Trophoblast cell (in vitro differentiated cells and primary cell): ENCODE results near the gene TYW1B.
"Not testable (repeated sequence)": the region's sequence is repeated elsewhere in the genome, so short reads cannot be mapped to it uniquely, and the experiment has no call there.

Experiments
- DNase-seq, 2 donors: peaks; one replicate each; pipeline ENCODE4 v3.0.0-alpha.2; 2016
- H2AFZ ChIP-seq: 2 replicates; pipeline ENCODE4 v1.6.1; 2013; ENCODE audit warnings: low read length, moderate library complexity, mild to moderate bottlenecking; ENCODE audit not compliant: insufficient read depth, poor library complexity
- H2AK5ac ChIP-seq: 2 replicates; pipeline ENCODE4 v1.6.1; 2013; ENCODE audit warnings: mild to moderate bottlenecking, low read length
- H2BK120ac ChIP-seq: 2 replicates; pipeline ENCODE4 v1.6.1; 2013; ENCODE audit warnings: low read length, mild to moderate bottlenecking, moderate library complexity; ENCODE audit not compliant: insufficient read depth, poor library complexity
- H2BK12ac ChIP-seq: 2 replicates; pipeline ENCODE4 v1.6.1; 2013; ENCODE audit warnings: mild to moderate bottlenecking, low read length, moderate library complexity
- H2BK5ac ChIP-seq: 2 replicates; pipeline ENCODE4 v1.6.1; 2013; ENCODE audit warnings: low read length, low read depth, moderate library complexity, mild to moderate bottlenecking; ENCODE audit not compliant: poor library complexity
- H3K14ac ChIP-seq: 2 replicates; pipeline ENCODE4 v1.6.1; 2013; ENCODE audit warnings: mild to moderate bottlenecking, low read length
- H3K18ac ChIP-seq: 2 replicates; pipeline ENCODE4 v1.6.1; 2013; ENCODE audit warnings: mild to moderate bottlenecking, low read length
- H3K23ac ChIP-seq: 2 replicates; pipeline ENCODE4 v1.6.1; 2013; ENCODE audit warnings: low read length
- H3K27ac ChIP-seq: 2 replicates; pipeline ENCODE4 v1.5.1; 2013; ENCODE audit warnings: low read depth, mild to moderate bottlenecking, inconsistent platforms, low read length, moderate library complexity
- H3K27me3 ChIP-seq: 2 replicates; pipeline ENCODE4 v1.6.1; 2013; ENCODE audit warnings: inconsistent platforms, mild to moderate bottlenecking, low read length, moderate library complexity; ENCODE audit not compliant: insufficient read depth
- H3K36me3 ChIP-seq, 2 experiments: 1 replicate in 1 of 2; 2 replicates in 1 of 2; pipeline ENCODE4 v1.6.1; 2013; ENCODE audit warnings: low read length in 2 of 2, mild to moderate bottlenecking in 2 of 2, moderate library complexity in 1 of 2; ENCODE audit not compliant: insufficient read depth in 2 of 2, control insufficient read depth in 1 of 2
- H3K4ac ChIP-seq: 2 replicates; pipeline ENCODE4 v1.6.1; 2013; ENCODE audit warnings: low read depth, mild to moderate bottlenecking, low read length, moderate library complexity
- H3K4me1 ChIP-seq, 2 experiments: 1 replicate in 1 of 2; 2 replicates in 1 of 2; pipeline ENCODE4 v1.6.1; 2013; ENCODE audit warnings: low read length in 2 of 2, mild to moderate bottlenecking in 2 of 2, moderate library complexity in 1 of 2; ENCODE audit not compliant: insufficient read depth in 2 of 2, control insufficient read depth in 1 of 2
- H3K4me2 ChIP-seq: 2 replicates; pipeline ENCODE4 v1.6.1; 2013; ENCODE audit warnings: inconsistent platforms, mild to moderate bottlenecking, low read length, moderate library complexity
- H3K4me3 ChIP-seq: 2 replicates; pipeline ENCODE4 v1.5.1; 2013; ENCODE audit warnings: mild to moderate bottlenecking, low read depth, low read length, inconsistent platforms
- H3K79me1 ChIP-seq: one replicate; pipeline ENCODE4 v1.6.1; 2013; ENCODE audit warnings: low read length
- H3K79me2 ChIP-seq: 2 replicates; pipeline ENCODE4 v1.6.1; 2013; ENCODE audit warnings: low read length, mild to moderate bottlenecking; ENCODE audit not compliant: control insufficient read depth, insufficient read depth, poor library complexity
- H3K9ac ChIP-seq: 2 replicates; pipeline ENCODE4 v1.6.1; 2013; ENCODE audit warnings: mild to moderate bottlenecking, low read length
- H3K9me3 ChIP-seq: 2 replicates; pipeline ENCODE4 v1.6.1; 2013; ENCODE audit warnings: low read depth, mild to moderate bottlenecking, control low read depth, inconsistent platforms, low read length; ENCODE audit not compliant: insufficient read depth
- H4K12ac ChIP-seq: 2 replicates; pipeline ENCODE4 v1.6.1; 2013; ENCODE audit warnings: low read depth, mild to moderate bottlenecking, low read length, moderate library complexity
- H4K8ac ChIP-seq: 2 replicates; pipeline ENCODE4 v1.6.1; 2013; ENCODE audit warnings: low read depth, mild to moderate bottlenecking, low read length, moderate library complexity
- H4K91ac ChIP-seq: one replicate; pipeline ENCODE4 v1.6.1; 2013; ENCODE audit warnings: low read depth, mild to moderate bottlenecking, low read length, moderate library complexity
- WGBS: extraction: QIAGEN DNeasy Blood & Tissue Kit; methylation state at CpG from one replicate; pipeline ENCODE4 v1.1.7; 2013; ENCODE audit warnings: missing lambda C conversion rate; ENCODE audit not compliant: insufficient read length, insufficient coverage; ENCODE audit errors: extremely low coverage; 5-methylcytosine and 5-hydroxymethylcytosine counted together

Gene TYW1B

DNA sequence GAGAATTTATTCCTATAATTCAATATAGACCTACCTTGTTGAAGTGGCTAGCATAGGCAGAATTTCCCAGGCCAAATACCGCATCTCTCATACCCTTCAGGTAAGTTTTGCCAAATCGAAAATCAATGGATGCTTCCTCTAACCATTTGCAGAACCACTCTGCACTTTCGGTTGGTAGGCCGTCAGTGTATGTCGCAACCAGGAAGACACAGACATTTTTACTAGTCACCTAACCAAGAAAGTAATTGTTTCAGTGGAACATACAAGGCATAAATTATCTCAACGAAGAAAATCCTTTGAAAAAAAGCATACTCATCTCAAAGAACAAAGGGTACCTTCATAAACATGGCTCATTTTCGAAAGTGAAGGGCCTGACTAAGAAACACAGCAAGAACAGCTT lies 17.6 kb downstream of the TYW1B start:
- no CpG with 5 or more reads among the region's 7 CpGs for WGBS
- H3K18ac ChIP-seq, H3K27me3 ChIP-seq, DNase-seq, H3K27ac ChIP-seq, H3K23ac ChIP-seq, H2AK5ac ChIP-seq, H4K91ac ChIP-seq, H2BK5ac ChIP-seq, H3K36me3 ChIP-seq, H4K12ac ChIP-seq, H3K4ac ChIP-seq, H3K4me1 ChIP-seq, H3K4me3 ChIP-seq, H3K9me3 ChIP-seq, H4K8ac ChIP-seq, H2AFZ ChIP-seq, H3K79me1 ChIP-seq, H3K79me2 ChIP-seq, H2BK120ac ChIP-seq, H3K14ac ChIP-seq, H3K4me2 ChIP-seq, H3K9ac ChIP-seq, H2BK12ac ChIP-seq: not testable (repeated sequence)

DNA sequence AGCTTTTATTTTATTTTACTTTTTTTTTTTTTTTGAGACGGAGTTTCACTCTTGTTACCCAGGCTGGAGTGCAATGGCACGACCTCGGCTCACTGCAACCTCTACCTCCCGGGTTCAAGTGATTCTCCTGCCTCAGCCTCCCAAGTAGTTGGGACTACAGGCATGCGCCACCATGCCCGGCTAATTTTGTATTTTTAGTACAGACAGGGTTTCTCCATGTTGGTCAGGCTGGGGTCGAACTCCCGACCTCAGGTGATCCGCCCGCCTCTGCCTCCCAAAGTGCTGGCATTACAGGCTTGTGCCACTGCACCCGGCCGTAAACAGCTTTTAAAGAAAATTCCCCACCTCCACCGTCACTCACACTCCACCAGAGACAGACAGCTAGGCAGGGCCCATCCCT lies 19.5 kb downstream of the TYW1B start:
- H3K23ac ChIP-seq, H2BK5ac ChIP-seq, H2AFZ ChIP-seq, H2AK5ac ChIP-seq, H2BK12ac ChIP-seq, H3K14ac ChIP-seq, H4K91ac ChIP-seq, H3K27me3 ChIP-seq, H3K18ac ChIP-seq, H3K4me3 ChIP-seq, H3K4ac ChIP-seq, H3K79me2 ChIP-seq, H4K8ac ChIP-seq, H3K36me3 ChIP-seq, H4K12ac ChIP-seq, H3K79me1 ChIP-seq, H2BK120ac ChIP-seq, DNase-seq, H3K4me1 ChIP-seq, H3K4me2 ChIP-seq, H3K27ac ChIP-seq, H3K9me3 ChIP-seq, H3K9ac ChIP-seq: not testable (repeated sequence)
- WGBS, result no CpG with 5 or more reads among the region's 13 CpGs

DNA sequence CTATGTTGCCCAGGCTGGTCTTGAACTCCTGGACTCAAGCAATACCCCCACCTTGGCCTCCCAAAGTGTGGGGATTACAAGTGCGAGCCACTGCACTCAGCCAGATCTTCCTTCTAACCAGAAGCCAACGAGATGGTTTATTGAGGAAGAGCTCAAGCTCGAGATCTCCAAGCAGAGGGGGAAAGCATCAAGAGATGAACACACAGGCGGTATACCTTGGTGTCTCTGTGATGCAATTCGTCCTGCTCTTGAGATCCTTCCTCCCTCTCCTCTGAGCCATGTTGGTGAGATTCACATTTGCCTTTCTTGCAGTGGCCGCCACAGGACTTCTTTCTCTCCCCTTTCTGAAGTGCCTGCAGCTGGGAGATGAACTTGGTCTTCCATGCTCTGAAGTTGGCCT lies 21.1 kb downstream of the TYW1B start:
- H3K9me3 ChIP-seq, H3K23ac ChIP-seq, H4K8ac ChIP-seq, H2AK5ac ChIP-seq, H4K91ac ChIP-seq, H3K36me3 ChIP-seq, H3K14ac ChIP-seq, H2BK12ac ChIP-seq, H3K79me2 ChIP-seq, DNase-seq, H3K18ac ChIP-seq, H3K4me1 ChIP-seq, H3K9ac ChIP-seq, H2BK5ac ChIP-seq, H2AFZ ChIP-seq, H3K4me3 ChIP-seq, H3K4ac ChIP-seq, H3K4me2 ChIP-seq, H3K27me3 ChIP-seq, H2BK120ac ChIP-seq, H3K27ac ChIP-seq, H4K12ac ChIP-seq, H3K79me1 ChIP-seq: not testable (repeated sequence)
- no CpG with 5 or more reads among the region's 6 CpGs for WGBS

DNA sequence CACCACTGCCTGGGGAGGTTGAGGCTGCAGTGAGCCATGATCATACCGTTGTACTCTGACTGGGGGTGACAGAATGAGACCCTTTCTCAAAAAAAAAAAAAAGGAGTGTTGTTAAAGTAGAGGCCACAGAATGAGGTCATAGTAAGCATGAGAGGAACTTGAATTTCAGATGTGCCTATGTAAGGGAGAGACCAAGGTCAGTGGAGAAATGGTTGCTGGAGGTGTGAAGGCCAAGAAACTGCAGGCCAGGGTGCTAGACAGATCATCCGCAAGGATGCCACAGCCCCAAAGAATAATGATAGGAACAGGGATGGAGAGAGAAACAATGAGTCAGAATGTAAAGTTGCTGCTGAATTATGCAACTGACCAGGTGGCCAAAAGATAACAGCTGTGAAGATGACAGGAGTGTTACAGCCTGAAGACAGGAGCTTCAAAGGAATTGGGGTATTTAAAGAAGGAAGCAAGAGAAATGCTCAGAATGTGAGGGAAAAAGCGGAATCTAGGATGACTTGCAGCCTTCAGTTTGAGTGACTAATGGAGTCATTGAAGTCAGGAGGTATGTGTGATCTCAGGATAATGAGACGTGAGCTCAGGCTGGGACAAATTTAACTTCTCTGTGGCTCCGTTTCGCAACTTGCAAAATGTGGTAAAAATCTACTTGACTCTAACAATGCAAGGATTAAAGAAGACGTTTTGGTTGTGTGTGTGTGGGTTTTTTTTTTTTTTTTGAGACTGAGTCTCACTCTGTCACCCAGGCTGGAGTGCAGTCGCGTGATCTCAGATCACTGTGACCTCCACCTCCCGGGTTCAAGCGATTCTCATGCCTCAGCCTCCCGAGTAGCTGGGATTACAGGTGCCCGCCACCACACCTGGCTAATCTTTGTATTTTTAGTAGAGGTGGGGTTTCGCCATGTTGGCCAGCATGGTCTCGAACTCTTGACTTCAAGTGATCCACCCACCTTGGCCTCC lies 22.2 kb downstream of the TYW1B start:
- no CpG with 5 or more reads among the region's 15 CpGs for WGBS
- H3K4ac ChIP-seq, result no peak overlapping the region
- H3K36me3 ChIP-seq, result peaks cover 3% of the 10 kb centered on the region in 2 experiments
- no peaks in the 10 kb centered on the region for H3K79me1 ChIP-seq
- no peak overlapping the region for H2BK5ac ChIP-seq
- H3K9ac ChIP-seq, result no peak overlapping the region
- no peak overlapping the region for H2AK5ac ChIP-seq
- no peaks in the 10 kb centered on the region for H3K27me3 ChIP-seq
- no peak overlapping the region for H3K27ac ChIP-seq
- no peaks in the 10 kb centered on the region for H3K9me3 ChIP-seq
- H3K4me3 ChIP-seq, result no peak overlapping the region
- no peak overlapping the region for H3K14ac ChIP-seq
- no peak overlapping the region for H2BK120ac ChIP-seq
- no peak overlapping the region for H4K12ac ChIP-seq
- H3K79me2 ChIP-seq, result no peaks in the 10 kb centered on the region
- no peak overlapping the region for H2AFZ ChIP-seq
- peaks cover 0 to 4% of the 10 kb centered on the region in 2 experiments for H3K4me1 ChIP-seq
- no peak overlapping the region for H3K4me2 ChIP-seq
- no peak overlapping the region for H4K8ac ChIP-seq
- H3K18ac ChIP-seq, result no peak overlapping the region
- DNase-seq, result peak; percentile 91 to 98
- peak overlapping the region; percentile 34 for H4K91ac ChIP-seq
- no peak overlapping the region for H3K23ac ChIP-seq
- no peak overlapping the region for H2BK12ac ChIP-seq
